ENCODE results near the gene GAPT. TPM values are rescaled to one million over a fixed set of nuclear protein-coding genes. Genes with fewer than 3 reads are reported as not detected.
A peak's percentile ranks its signal among the peaks of the same experiment; 100 is the strongest.

GAPT gene
- total RNA-seq, 2 experiments from 2014 or later = not detected

DNA sequence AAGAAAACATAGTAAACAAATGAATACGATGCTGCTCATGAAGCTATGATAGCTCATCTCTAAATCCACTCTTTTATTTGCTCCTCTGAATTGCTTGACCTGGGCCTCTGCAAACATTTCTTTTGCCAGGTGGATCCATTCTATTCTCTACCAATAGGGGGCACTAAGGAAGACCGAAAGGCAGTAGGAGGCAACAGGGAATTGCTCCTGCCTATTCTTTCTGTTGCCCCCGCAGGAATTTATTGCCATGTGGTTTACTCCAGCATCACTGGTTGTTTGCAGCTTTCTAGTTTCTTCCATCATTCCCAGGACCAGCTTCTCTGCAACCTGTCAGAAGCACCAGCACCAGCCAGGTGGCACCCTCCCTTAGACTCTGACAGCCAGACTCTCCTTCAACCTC, 5.3 kb downstream of the GAPT start:
- Mint-ChIP-seq H3K27ac (no peak overlapping the region), H3K27me3 (ENCODE audit: low read depth) (peaks cover 5% of the 10 kb centered on the region), H3K4me1 (ENCODE audit: low read depth) (peaks cover 7% of the 10 kb centered on the region), H3K36me3 (ENCODE audit: low read depth) (no peaks in the 10 kb centered on the region), H3K9me3 (no peaks in the 10 kb centered on the region), H3K4me3 (no peak overlapping the region)
- CTCF ChIA-PET = interaction anchor here (3.1 kb wide), 1 partner anchor 354 kb away, joined by 21 read pairs; no protein-coding TSS in a partner anchor
- DNase-seq = no peak
- intact Hi-C loops (cut with micrococcal nuclease) = no loop called here

- H3K27ac Mint-ChIP-seq = no peak overlapping the region
- no peaks in the 10 kb centered on the region for H3K9me3 Mint-ChIP-seq
- no peak for DNase-seq
- intact Hi-C loops (cut with micrococcal nuclease) = no loop called here
- H3K27me3 Mint-ChIP-seq (ENCODE audit: low read depth) = peaks cover 5% of the 10 kb centered on the region
- H3K4me3 Mint-ChIP-seq = no peak overlapping the region
- peaks cover 7% of the 10 kb centered on the region for H3K4me1 Mint-ChIP-seq (ENCODE audit: low read depth)
- no peaks in the 10 kb centered on the region for H3K36me3 Mint-ChIP-seq (ENCODE audit: low read depth)
- CTCF ChIA-PET = interaction anchor here (0.6 to 3.1 kb wide), 3 partner anchors 353 to 999 kb away, joined by 3 to 21 read pairs (median 4); no protein-coding TSS in a partner anchor
Measured at GRCh38 chr5:58497386-58497785, 6.2 kb downstream of the GAPT start.

- H3K4me3 Mint-ChIP-seq = no peak overlapping the region
- peaks cover 7% of the 10 kb centered on the region for H3K4me1 Mint-ChIP-seq (ENCODE audit: low read depth)
- H3K36me3 Mint-ChIP-seq (ENCODE audit: low read depth) = no peaks in the 10 kb centered on the region
- peaks cover 10% of the 10 kb centered on the region for H3K27me3 Mint-ChIP-seq (ENCODE audit: low read depth)
- H3K9me3 Mint-ChIP-seq = no peaks in the 10 kb centered on the region
- CTCF ChIA-PET = interaction anchor here (3.1 kb wide), 1 partner anchor 353 kb away, joined by 21 read pairs; no protein-coding TSS in a partner anchor
- H3K27ac Mint-ChIP-seq = no peak overlapping the region
- no peak for DNase-seq
- intact Hi-C loops (cut with micrococcal nuclease) = loop anchor here (1.0 kb wide), 1 partner anchor 352 kb away; no protein-coding TSS in a partner anchor
Measured at GRCh38 chr5:58497921-58498320, 6.7 kb downstream of the GAPT start.

GRCh38 chr5:58498340-58498942, 7.2 kb downstream of the GAPT start:
- Mint-ChIP-seq H3K4me1 (ENCODE audit: low read depth) (peaks cover 7% of the 10 kb centered on the region), H3K27me3 (ENCODE audit: low read depth) (peaks cover 8% of the 10 kb centered on the region), H3K27ac (no peak overlapping the region), H3K4me3 (no peak overlapping the region), H3K9me3 (no peaks in the 10 kb centered on the region), H3K36me3 (ENCODE audit: low read depth) (no peaks in the 10 kb centered on the region)
- CTCF ChIA-PET = interaction anchor here (0.6 to 3.1 kb wide), 2 partner anchors 352 to 601 kb away, joined by 3 to 21 read pairs; no protein-coding TSS in a partner anchor
- intact Hi-C loops (cut with micrococcal nuclease) = loop anchor here (1.0 kb wide), 1 partner anchor 352 kb away; no protein-coding TSS in a partner anchor
- no peak for DNase-seq

DNA sequence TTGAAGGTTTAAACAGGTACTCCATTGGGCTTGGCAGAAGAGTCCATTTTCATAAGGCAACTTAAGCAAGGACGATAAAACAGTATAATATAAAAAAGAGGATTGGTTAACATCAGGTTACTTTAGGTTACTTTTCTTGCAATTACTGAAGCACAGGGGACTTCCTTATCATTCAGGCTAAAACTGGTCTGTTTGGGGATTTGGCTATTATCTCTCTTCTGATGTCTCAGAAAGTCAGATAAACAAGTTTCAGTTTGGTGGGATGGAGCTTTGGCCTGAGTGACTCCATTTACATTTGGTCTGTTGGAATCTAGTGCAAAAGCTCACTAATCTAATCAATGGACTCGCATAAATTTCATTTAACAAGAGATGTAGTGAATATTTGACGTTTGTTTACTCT, 8.0 kb downstream of the GAPT start:
- H3K9me3 Mint-ChIP-seq = no peaks in the 10 kb centered on the region
- no peaks in the 10 kb centered on the region for H3K36me3 Mint-ChIP-seq (ENCODE audit: low read depth)
- intact Hi-C loops (cut with micrococcal nuclease) = no loop called here
- CTCF ChIA-PET = interaction anchor here (0.6 kb wide), 1 partner anchor 602 kb away, joined by 3 read pairs; no protein-coding TSS in a partner anchor
- no peak overlapping the region for H3K27ac Mint-ChIP-seq
- H3K4me3 Mint-ChIP-seq = no peak overlapping the region
- DNase-seq = no peak
- H3K27me3 Mint-ChIP-seq (ENCODE audit: low read depth) = peaks cover 8% of the 10 kb centered on the region
- peaks cover 7% of the 10 kb centered on the region for H3K4me1 Mint-ChIP-seq (ENCODE audit: low read depth)

DNA sequence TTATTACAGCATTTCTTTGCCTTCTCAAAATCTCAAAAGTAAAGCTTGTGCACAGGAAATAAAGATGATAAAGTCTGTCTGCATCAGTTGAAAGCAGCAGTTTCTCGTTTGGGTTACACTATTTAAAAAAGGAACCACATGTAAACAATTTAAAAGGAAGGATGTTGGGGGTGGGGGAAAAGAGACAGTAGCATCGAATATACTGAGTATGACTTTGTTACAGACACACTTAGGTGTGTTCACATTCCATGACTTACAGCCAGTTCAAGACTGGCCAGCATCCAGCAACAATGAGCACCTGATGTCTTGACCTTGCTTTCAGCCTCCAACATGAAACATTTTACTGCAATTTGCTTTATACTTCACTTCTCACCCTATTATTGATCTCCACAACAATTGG, 8.7 kb downstream of the GAPT start:
- intact Hi-C loops (cut with micrococcal nuclease) = no loop called here

GRCh38 chr5:58501778-58502417, 10.7 kb downstream of the GAPT start:
- CTCF ChIA-PET = interaction anchor here (1.4 kb wide), 1 partner anchor 11 kb away, joined by 3 read pairs; the partner anchor contains the start of gene GAPT
- no peaks in the 10 kb centered on the region for H3K9me3 Mint-ChIP-seq
- no peak for DNase-seq
- H3K27ac Mint-ChIP-seq = no peak overlapping the region
- no peaks in the 10 kb centered on the region for H3K36me3 Mint-ChIP-seq (ENCODE audit: low read depth)
- H3K4me1 Mint-ChIP-seq (ENCODE audit: low read depth) = peaks cover 7% of the 10 kb centered on the region
- intact Hi-C loops (cut with micrococcal nuclease) = no loop called here
- H3K27me3 Mint-ChIP-seq (ENCODE audit: low read depth) = peaks cover 8% of the 10 kb centered on the region
- no peak overlapping the region for H3K4me3 Mint-ChIP-seq

More for the DNA sequence above, 8.7 kb downstream of the GAPT start:
- DNase-seq = no peak
- H3K4me3 Mint-ChIP-seq = no peak overlapping the region
- H3K4me1 Mint-ChIP-seq (ENCODE audit: low read depth) = peaks cover 7% of the 10 kb centered on the region
- H3K27ac Mint-ChIP-seq = peak overlapping the region; percentile 2
- peaks cover 8% of the 10 kb centered on the region for H3K27me3 Mint-ChIP-seq (ENCODE audit: low read depth)
- no peaks in the 10 kb centered on the region for H3K9me3 Mint-ChIP-seq
- H3K36me3 Mint-ChIP-seq (ENCODE audit: low read depth) = no peaks in the 10 kb centered on the region
- CTCF ChIA-PET = no interaction called here

GRCh38 chr5:58503390-58504046, 12.3 kb downstream of the GAPT start:
- H3K4me1 Mint-ChIP-seq (ENCODE audit: low read depth) = peaks cover 7% of the 10 kb centered on the region
- no peak overlapping the region for H3K4me3 Mint-ChIP-seq
- H3K36me3 Mint-ChIP-seq (ENCODE audit: low read depth) = no peaks in the 10 kb centered on the region
- H3K9me3 Mint-ChIP-seq = no peaks in the 10 kb centered on the region
- CTCF ChIA-PET = interaction anchor here (0.7 to 1.4 kb wide), 2 partner anchors 12 to 307 kb away, joined by 3 to 4 read pairs; partner anchors contain the start of gene GAPT
- intact Hi-C loops (cut with micrococcal nuclease) = no loop called here
- no peak for DNase-seq
- peaks cover 8% of the 10 kb centered on the region for H3K27me3 Mint-ChIP-seq (ENCODE audit: low read depth)
- no peak overlapping the region for H3K27ac Mint-ChIP-seq

DNA sequence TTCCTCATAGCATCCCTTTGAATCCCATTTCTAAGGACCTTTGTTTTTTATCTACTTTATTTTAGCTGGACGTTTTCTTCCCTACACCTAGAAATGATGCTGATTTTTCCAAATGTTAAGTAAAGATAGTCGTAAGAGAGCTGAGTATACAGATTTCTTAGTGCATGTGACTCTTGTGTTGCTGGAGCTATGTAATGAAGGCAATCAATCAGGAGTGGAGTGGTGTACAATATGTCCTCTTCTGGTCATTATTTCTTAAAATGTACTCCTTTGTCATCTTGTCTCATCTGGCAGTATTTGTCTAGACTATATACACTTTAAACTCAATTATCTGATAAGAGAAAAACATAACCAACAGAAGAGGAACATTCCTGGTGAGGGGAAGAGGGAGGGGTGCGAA, 13.5 kb downstream of the GAPT start:
- H3K36me3 Mint-ChIP-seq (ENCODE audit: low read depth) = no peaks in the 10 kb centered on the region
- no peaks in the 10 kb centered on the region for H3K9me3 Mint-ChIP-seq
- peaks cover 17% of the 10 kb centered on the region for H3K27me3 Mint-ChIP-seq (ENCODE audit: low read depth)
- CTCF ChIA-PET = no interaction called here
- no peak overlapping the region for H3K27ac Mint-ChIP-seq
- H3K4me3 Mint-ChIP-seq = no peak overlapping the region
- DNase-seq = no peak
- peaks cover 5% of the 10 kb centered on the region for H3K4me1 Mint-ChIP-seq (ENCODE audit: low read depth)
- intact Hi-C loops (cut with micrococcal nuclease) = no loop called here

DNA sequence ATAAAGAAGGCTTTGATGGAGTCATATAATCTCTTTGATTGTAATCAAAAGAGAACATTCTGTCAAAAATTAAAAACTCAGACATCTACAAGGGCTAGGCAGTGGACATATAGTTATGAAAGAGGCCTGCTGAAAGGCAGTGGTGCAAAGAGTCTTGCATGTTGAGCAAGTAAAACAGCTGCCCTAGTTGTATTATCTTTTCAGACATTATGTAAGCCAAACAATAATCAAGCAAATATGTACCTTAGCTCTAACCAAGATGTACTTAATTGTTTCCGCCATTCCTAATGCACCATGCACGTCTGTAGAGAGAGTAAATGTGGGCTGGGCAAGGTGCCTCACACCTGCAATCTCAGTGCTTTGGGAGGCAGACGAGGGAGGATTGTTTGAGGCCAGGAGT, 14.3 kb downstream of the GAPT start:
- CTCF ChIA-PET = no interaction called here
- Mint-ChIP-seq H3K27ac (no peak overlapping the region), H3K27me3 (ENCODE audit: low read depth) (peaks cover 17% of the 10 kb centered on the region)

DNA sequence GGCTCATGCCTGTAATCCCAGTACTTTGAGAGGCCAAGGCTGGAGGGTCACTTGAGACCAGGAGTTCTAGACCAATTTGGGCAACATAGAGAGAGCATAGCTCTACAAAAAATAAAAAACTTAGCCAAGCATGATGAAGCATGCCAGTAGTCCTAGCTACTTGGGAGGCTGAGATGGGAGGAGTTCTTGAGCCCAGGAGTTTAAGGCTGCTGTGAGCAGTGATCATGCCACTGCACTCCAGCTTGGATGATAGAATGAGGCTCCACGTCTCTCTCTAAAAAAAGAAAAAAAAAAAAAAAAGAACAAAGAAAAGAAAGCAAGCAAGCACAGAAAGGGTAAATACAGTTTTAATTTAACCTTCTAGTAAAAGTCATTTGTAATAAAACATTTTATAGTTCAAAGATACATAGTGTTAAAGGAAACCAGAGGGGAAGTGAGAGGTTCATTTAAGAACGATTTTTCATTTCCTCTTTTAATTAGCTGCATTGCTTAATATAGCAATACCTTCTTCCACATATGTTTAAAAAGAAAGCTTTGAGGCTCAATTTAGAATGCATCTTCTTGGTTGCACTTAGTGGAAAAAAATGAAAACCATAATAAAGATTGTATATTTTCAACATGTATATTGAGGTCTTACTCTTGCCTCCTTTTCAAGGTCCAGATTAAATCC, 14.9 kb downstream of the GAPT start:
- no peak overlapping the region for H3K27ac Mint-ChIP-seq
- no peaks in the 10 kb centered on the region for H3K4me1 Mint-ChIP-seq (ENCODE audit: low read depth)
- no peaks in the 10 kb centered on the region for H3K9me3 Mint-ChIP-seq
- H3K36me3 Mint-ChIP-seq (ENCODE audit: low read depth) = no peaks in the 10 kb centered on the region
- peaks cover 20% of the 10 kb centered on the region for H3K27me3 Mint-ChIP-seq (ENCODE audit: low read depth)
- H3K4me3 Mint-ChIP-seq = no peak overlapping the region
- CTCF ChIA-PET = no interaction called here
- intact Hi-C loops (cut with micrococcal nuclease) = no loop called here
- no peak for DNase-seq

More for the DNA sequence above, 14.3 kb downstream of the GAPT start:
- Mint-ChIP-seq H3K36me3 (ENCODE audit: low read depth) (no peaks in the 10 kb centered on the region), H3K9me3 (no peaks in the 10 kb centered on the region), H3K4me1 (ENCODE audit: low read depth) (no peaks in the 10 kb centered on the region), H3K4me3 (no peak overlapping the region)
- intact Hi-C loops (cut with micrococcal nuclease) = no loop called here
- DNase-seq = no peak

- Mint-ChIP-seq H3K27me3 (ENCODE audit: low read depth) (peaks cover 22% of the 10 kb centered on the region), H3K9me3 (no peaks in the 10 kb centered on the region), H3K27ac (no peak overlapping the region), H3K4me3 (no peak overlapping the region), H3K4me1 (ENCODE audit: low read depth) (no peaks in the 10 kb centered on the region), H3K36me3 (ENCODE audit: low read depth) (no peaks in the 10 kb centered on the region)
- CTCF ChIA-PET = no interaction called here
- intact Hi-C loops (cut with micrococcal nuclease) = no loop called here
- DNase-seq = no peak
Measured at GRCh38 chr5:58507715-58508114, 16.5 kb downstream of the GAPT start.
